ENCODE data around the gene ST6GALNAC4. TPM values are rescaled to one million over a fixed set of nuclear protein-coding genes. Genes with fewer than 3 reads are reported as not detected.

ST6GALNAC4 gene
- total RNA-seq, 4 donors from 2014 or later = 20.3 to 44.8 (median 35.9) TPM

- H3K4me3 ChIP-seq = no peak overlapping the region
These were observed 49.2 kb downstream of the ST6GALNAC4 start for GRCh38 chr9:127867356-127868277.

DNA sequence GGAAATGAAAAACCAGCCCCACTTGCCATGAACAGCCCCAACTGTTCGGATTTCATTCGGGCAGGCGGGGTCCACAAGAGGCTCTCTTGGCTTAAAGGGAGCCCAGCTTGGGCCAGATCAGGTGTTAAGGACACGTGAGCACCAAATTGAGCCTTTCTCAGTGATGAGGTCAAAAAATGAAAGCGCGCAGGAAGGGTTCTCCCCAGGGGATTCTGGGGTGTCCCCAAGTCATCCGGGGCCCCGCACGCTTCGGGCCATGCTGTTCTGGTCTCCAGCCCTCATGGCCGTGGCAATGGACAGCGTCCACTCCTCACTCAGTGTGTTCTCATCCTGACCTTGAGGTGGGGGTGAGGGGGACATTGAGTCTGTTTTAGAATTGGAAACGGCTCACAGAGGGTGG is 50.3 kb downstream of the ST6GALNAC4 start:
- peaks cover 23 to 39% (median 31%) of the 10 kb centered on the region in 4 donors for H3K4me1 ChIP-seq
- DNase-seq (ENCODE audit: extremely low spot score) = no peak

More at GRCh38 chr9:127867356-127868277, 49.2 kb downstream of the ST6GALNAC4 start:
- H3K9me3 ChIP-seq = no peaks in the 10 kb centered on the region
- peak overlapping the region; percentile 45 to 62 (median 59) for H3K27ac ChIP-seq (replicated peaks in 1 of 4)
- H3K27me3 ChIP-seq = no peaks in the 10 kb centered on the region
- 84% methylated on average over 21 of the region's 30 CpGs for WGBS
- peaks cover 11 to 51% (median 42%) of the 10 kb centered on the region in 4 donors for H3K36me3 ChIP-seq
- no peak for DNase-seq (ENCODE audit: extremely low spot score)
- TF ChIP-seq POLR2AphosphoS5 (IDR thresholded peaks at IDR 0.05) (no peak), EP300 (IDR thresholded peaks at IDR 0.05) (no peak), CTCF (IDR thresholded peaks at IDR 0.05) (no peak), POLR2A (IDR thresholded peaks at IDR 0.05; ENCODE audit: low read depth) (no peak)
- peaks cover 12 to 28% (median 20%) of the 10 kb centered on the region in 4 donors for H3K4me1 ChIP-seq
- intact Hi-C loops (cut with DNase I) = no loop called here

GRCh38 chr9:127865645-127866464 is 51.0 kb downstream of the ST6GALNAC4 start:
- TF ChIP-seq EP300 (IDR thresholded peaks at IDR 0.05) (no peak), POLR2A (IDR thresholded peaks at IDR 0.05; ENCODE audit: low read depth) (no peak), CTCF (IDR thresholded peaks at IDR 0.05) (no peak), POLR2AphosphoS5 (IDR thresholded peaks at IDR 0.05) (no peak)
- no peak overlapping the region for H3K4me3 ChIP-seq
- 75% methylated on average over 19 of the region's 19 CpGs for WGBS
- intact Hi-C loops (cut with DNase I) = no loop called here
- DNase-seq (ENCODE audit: extremely low spot score) = no peak
- no peaks in the 10 kb centered on the region for H3K9me3 ChIP-seq
- H3K27me3 ChIP-seq = no peaks in the 10 kb centered on the region
- peaks cover 11 to 34% (median 25%) of the 10 kb centered on the region in 4 donors for H3K36me3 ChIP-seq
- peaks cover 25 to 46% (median 37%) of the 10 kb centered on the region in 4 donors for H3K4me1 ChIP-seq
- H3K27ac ChIP-seq (replicated peaks in 1 of 4) = no peak overlapping the region

More for the DNA sequence above, 50.3 kb downstream of the ST6GALNAC4 start:
- intact Hi-C loops (cut with DNase I) = no loop called here
- Histone ChIP-seq H3K27ac (replicated peaks in 1 of 4) (no peak overlapping the region), H3K4me3 (no peak overlapping the region), H3K9me3 (no peaks in the 10 kb centered on the region), H3K36me3 (peaks cover 11 to 40% (median 32%) of the 10 kb centered on the region in 4 donors), H3K27me3 (no peaks in the 10 kb centered on the region)
- WGBS = 92% methylated on average over 13 of the region's 13 CpGs
- TF ChIP-seq EP300 (IDR thresholded peaks at IDR 0.05) = no peak
- TF ChIP-seq POLR2A (IDR thresholded peaks at IDR 0.05; ENCODE audit: low read depth) = no peak
- TF ChIP-seq CTCF (IDR thresholded peaks at IDR 0.05) = no peak
- TF ChIP-seq POLR2AphosphoS5 (IDR thresholded peaks at IDR 0.05) = no peak

GRCh38 chr9:127863191-127863621 is 53.6 kb downstream of the ST6GALNAC4 start:
- WGBS = 81% methylated on average over 13 of the region's 13 CpGs
- intact Hi-C loops (cut with DNase I) = no loop called here
- no peak overlapping the region for H3K4me3 ChIP-seq
- no peaks in the 10 kb centered on the region for H3K9me3 ChIP-seq
- peak overlapping the region in 2 of 4 donors; percentile 64 to 73 for H3K27ac ChIP-seq (replicated peaks in 1 of 4)
- H3K27me3 ChIP-seq = no peaks in the 10 kb centered on the region
- peaks cover 9 to 15% (median 11%) of the 10 kb centered on the region in 4 donors for H3K36me3 ChIP-seq
- peaks cover 29 to 58% (median 46%) of the 10 kb centered on the region in 4 donors for H3K4me1 ChIP-seq
- TF ChIP-seq EP300 (IDR thresholded peaks at IDR 0.05) (no peak), CTCF (IDR thresholded peaks at IDR 0.05) (no peak), POLR2AphosphoS5 (IDR thresholded peaks at IDR 0.05) (no peak), POLR2A (IDR thresholded peaks at IDR 0.05; ENCODE audit: low read depth) (no peak)
- DNase-seq (ENCODE audit: extremely low spot score) = no peak

Measured in esophagus muscularis mucosa (tissue), 4 donors.